Kidney capillary endothelial cell (primary cell): ENCODE results near the gene MEX3D.
"Not testable (repeated sequence)": the region's sequence is repeated elsewhere in the genome, so short reads cannot be mapped to it uniquely, and the experiment has no call there.

Experiments
- DNase-seq: peaks from one replicate; pipeline ENCODE4 v3.0.0-alpha.2; 2018; ENCODE audit warnings: low spot score

Gene MEX3D

GRCh38 chr19:1571358-1571757, 3.2 kb upstream of the MEX3D start:
- no peak for DNase-seq

- DNase-seq, result no peak
Measured at GRCh38 chr19:1570836-1571235, 2.7 kb upstream of the MEX3D start.

GRCh38 chr19:1569997-1570396, 1.9 kb upstream of the MEX3D start:
- no peak for DNase-seq

- DNase-seq, result no peak
Measured at GRCh38 chr19:1567848-1568227, 287 bp downstream of the MEX3D start.

GRCh38 chr19:1567116-1567847, 843 bp downstream of the MEX3D start:
- peak; percentile 34 for DNase-seq

DNA sequence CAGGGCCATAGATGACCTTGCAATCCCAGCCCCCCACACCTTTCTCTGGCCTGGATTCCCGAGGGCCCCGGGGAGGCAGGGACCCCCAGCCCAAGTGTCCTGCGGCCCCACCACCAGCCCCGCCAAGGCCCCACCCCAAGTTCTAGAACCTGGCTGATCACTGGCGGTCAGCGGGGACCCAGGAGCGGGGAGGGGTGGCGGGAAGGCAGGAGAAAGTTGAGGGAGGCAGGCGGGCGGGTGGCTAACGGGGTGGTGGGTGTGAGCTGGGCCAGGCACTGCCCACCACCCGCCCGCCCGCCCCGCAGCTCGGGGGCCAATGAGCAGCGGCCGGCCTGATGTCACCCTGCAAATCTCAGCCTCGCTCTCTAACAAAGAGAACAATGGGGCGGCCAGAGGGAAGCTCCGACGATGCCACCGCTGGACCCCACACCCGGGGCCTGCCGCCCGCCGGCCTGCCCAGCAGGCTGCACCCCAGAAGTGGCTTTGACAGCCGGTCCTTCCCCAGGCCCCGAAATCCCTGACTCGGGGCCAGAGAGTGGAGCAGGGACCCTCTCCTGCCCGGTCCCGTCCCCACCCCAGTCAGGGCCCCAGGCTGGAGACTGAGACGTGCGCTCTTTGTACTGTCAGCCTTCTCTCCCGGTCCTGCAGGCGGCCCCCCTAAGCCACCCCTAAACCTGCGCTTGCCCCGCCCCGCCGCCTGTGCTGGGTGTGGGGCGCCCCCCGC, 1.6 kb downstream of the MEX3D start:
- DNase-seq, result peak; percentile 72

DNA sequence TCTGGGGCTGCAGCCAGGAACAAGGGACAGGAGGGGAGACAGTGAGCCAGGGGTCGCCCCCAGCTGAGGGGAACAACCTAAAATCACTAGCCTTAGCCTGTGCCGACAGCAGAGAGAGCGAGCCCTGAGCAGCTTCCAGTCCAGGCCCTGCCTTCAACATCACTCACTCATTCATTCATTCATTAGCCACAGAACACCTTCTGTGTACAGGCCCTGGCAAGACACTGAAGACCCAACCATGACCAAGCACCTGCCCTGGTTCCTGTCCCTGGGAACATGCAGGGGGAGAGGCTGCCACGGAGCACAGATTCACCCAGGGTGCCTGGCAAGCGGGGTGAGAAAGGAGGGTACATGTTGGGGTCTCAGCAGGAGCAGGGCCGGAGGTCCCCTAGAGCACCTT, 4.9 kb downstream of the MEX3D start:
- DNase-seq, result no peak

GRCh38 chr19:1561236-1561842, 6.8 kb downstream of the MEX3D start:
- DNase-seq, result no peak

DNA sequence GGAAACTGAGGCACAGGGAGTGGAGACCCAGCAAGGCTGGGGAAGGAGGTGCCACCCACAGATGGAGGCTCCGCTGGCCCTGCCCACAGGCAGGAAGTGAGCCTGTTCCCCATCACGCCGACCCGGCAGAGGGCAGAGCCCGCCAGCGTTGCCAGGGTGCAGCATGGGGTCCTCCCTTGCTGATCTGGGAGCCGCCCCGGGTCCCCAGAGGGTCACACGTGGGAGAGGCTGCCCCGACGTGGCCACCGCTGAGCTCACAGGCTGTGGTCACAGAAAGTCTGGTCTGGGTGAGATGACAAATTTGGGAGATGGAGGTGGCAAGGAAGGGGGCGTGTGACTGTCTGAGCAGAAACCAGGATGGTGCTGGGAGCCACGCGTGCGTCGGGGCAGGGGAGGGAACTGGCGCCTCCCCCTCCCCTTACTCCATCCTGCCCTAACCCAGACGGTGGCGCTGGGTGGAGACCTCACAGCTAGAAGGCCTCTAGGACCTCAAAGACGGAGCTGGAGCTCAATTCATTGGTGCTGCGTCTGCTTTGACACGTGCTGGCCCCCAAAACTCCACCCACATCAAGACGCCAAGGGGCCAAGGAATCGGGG, 7.7 kb downstream of the MEX3D start:
- no peak for DNase-seq

GRCh38 chr19:1558552-1558951, 9.6 kb downstream of the MEX3D start:
- no peak for DNase-seq

DNA sequence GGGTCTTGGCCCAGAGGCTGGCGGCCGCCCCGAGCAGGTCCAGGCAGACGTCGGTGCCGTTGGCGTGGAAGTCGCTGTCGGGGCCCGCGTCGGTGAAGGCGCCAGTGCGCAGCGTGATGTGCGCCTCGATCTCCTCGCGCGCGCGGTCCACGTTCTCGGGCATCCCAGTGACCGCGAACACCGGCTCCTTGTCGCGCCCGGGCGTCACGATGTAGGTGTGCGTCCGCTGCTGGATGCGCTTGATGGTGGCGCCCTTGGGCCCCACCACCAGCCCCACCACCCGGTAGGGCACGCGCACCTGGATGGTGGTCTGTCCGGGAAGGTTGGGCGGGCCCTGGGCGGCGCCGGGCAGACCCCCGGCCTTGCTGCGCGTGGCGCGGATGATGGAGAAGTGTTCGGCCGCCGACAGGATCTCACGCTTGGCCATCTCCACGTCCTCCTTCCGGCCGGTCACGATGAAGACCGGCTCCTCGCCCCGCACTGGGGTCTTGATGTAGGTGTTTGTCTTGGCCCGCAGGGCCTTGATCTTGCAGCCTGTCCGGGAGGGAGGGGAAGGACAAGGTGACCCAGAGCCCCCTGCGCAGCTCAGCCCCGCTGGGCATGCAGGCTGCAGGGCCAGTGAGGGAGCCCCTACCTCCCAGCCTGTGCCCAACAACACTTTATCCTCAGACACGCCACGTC, 11.6 kb downstream of the MEX3D start:
- DNase-seq, result no peak

DNA sequence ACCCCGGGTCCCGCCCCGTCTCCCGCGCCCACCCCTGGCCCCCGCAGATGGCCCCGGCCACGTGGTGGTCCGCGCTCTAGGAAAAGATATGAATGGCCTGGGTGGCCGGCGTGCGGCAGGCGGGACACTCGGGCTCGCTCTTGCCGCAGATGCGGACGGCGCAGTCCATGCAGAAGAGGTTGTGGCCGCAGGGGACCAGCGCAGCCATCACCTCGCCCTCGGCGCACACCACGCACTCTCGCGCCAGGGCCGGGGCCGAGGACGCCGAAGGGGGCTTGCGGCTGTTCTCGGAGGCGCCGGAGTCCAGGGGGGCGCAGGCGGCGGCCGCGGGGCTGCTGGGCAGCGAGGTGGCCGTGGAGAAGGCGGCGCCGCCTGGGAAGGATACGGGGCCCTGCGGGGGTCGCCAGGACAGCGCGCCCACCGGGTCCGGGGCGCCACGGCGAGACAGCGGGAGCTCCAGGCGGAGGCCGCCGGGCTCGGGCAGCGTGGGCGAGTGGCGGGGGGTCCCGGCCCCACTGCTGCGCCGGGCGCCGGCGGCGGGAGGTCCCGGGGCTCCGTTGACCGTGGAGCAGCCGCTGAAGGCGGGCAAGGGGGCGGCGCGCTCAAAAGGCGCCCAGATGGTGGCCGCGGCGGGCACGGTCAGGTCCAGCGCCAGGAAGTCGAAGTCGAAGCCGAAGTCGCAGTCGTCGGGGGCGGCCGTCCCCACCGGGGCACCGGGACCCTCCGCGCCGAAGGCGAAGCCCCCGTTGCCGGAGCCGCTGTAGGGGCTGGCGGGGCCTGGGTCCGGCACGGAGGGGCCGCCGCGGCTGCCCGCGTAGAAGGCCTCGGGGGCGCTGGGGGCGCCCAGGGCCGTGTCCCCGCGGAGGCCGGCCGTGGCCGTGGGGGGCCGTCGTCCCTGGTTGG, 12.4 kb downstream of the MEX3D start:
- no peak for DNase-seq

DNA sequence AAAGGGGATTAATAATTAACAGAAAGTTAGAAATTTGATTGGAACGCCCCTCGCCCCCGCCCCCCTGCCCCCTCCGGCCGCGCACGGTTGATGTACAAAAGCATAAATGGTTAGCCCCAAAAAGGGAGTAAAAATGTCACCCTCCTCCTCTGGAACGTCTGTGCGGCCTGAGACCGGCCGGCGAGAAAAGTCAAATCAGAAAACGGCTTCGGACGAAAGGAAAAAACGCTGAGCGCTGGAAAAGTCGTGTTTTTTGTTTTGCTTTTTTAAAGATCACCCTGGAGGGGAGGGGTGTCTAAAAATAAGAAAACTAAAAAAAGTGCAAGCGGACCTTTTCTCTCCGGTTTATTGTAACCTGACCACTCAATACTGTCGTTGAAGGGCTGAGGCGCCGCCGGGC, 13.2 kb downstream of the MEX3D start:
- DNase-seq, result no peak

- DNase-seq, result no peak
Measured at GRCh38 chr19:1553415-1553814, 14.7 kb downstream of the MEX3D start.

- DNase-seq, result no peak
Measured at GRCh38 chr19:1551068-1552040, 16.8 kb downstream of the MEX3D start.

- no peak for DNase-seq
Measured at GRCh38 chr19:1549332-1549945, 18.7 kb downstream of the MEX3D start.

GRCh38 chr19:1540365-1540925, 27.7 kb downstream of the MEX3D start:
- no peak for DNase-seq

DNA sequence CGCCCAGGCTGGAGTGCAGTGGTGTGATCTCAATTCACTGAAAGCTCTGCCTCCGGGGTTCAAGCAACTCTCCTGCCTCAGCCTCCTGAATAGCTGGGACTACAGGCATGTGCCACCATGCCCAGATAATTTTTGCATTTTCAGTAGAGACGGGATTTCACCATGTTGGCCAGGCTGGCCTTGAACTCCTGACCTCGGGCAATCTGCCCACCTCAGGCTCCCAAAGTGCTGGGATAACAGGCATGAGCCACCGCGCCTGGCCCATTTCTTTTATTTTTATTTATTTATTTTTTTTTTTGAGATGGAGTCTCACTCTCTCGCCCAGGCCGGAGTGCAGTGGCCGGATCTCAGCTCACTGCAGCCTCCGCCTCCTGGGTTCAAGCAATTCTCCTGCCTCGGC, 28.4 kb downstream of the MEX3D start:
- not testable (repeated sequence) for DNase-seq

DNA sequence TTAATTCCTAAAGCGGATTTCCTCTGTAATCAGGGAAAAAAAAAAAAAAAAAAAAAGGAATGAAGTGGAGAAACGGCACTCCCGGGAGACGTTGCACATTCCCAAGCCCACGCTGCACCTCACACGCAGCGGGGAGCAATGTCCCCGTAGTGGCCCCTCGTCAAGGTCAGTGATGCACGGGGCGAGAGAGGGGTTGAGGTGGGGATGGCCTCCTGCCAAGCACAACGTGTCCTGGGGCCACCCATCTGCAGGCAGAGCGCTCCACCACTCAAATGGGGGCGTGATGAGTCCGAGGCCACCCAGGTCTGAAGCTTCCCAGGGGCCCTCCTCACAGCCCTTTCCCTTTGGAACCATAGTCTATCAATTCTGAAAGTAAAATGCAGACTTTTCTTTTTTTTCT, 29.1 kb downstream of the MEX3D start:
- DNase-seq, result no peak
